CD14-positive monocyte (primary cell): Measurements from ENCODE around the gene ATP5PO. TPM values are rescaled to one million over a fixed set of nuclear protein-coding genes. Genes with fewer than 3 reads are reported as not detected.

Experiments used
- DNase-seq, 3 donors: peaks; one replicate each; pipeline ENCODE4 v3.0.0-alpha.2; 2011 to 2022
- H2AFZ ChIP-seq: 2 replicates; pipeline ENCODE4 v1.6.0; 2012; ENCODE audit warnings: mild to moderate bottlenecking, low read depth, low read length, inconsistent platforms; ENCODE audit not compliant: insufficient read depth, poor library complexity, severe bottlenecking
- H3K27ac ChIP-seq, 2 donors: 1 replicate in 1 of 2; 2 replicates in 1 of 2; pipeline ENCODE4 v1.5.1; 2012 to 2013; ENCODE audit warnings: low read length in 2 of 2, control low read depth in 1 of 2, inconsistent platforms in 1 of 2, low read depth in 1 of 2, mild to moderate bottlenecking in 1 of 2
- H3K27me3 ChIP-seq, 2 donors: one replicate each; pipeline versions ENCODE4 v1.6.0 to v1.6.1; 2011 to 2013; ENCODE audit warnings: low read length in 2 of 2; ENCODE audit not compliant: control insufficient read depth in 2 of 2, insufficient read depth in 2 of 2
- H3K36me3 ChIP-seq, 2 donors: replicated peaks in 1 of 2; 1 replicate in 1 of 2; 2 replicates in 1 of 2; pipeline versions ENCODE4 v1.5.1 to v1.6.1; 2012 to 2013; ENCODE audit warnings: low read length in 2 of 2, control low read depth in 1 of 2, inconsistent platforms in 1 of 2, mild to moderate bottlenecking in 1 of 2; ENCODE audit not compliant: insufficient read depth in 2 of 2, control insufficient read depth in 1 of 2
- H3K4me1 ChIP-seq, 2 donors: 1 replicate in 1 of 2; 2 replicates in 1 of 2; pipeline versions ENCODE4 v1.5.1 to v1.6.1; 2012 to 2013; ENCODE audit warnings: low read length in 2 of 2, control low read depth in 1 of 2, inconsistent platforms in 1 of 2, mild to moderate bottlenecking in 1 of 2, moderate library complexity in 1 of 2; ENCODE audit not compliant: insufficient read depth in 2 of 2, control insufficient read depth in 1 of 2
- H3K4me2 ChIP-seq: replicated peaks from 2 replicates; pipeline ENCODE3; 2012; ENCODE audit warnings: low read length, moderate library complexity, mild to moderate bottlenecking; ENCODE audit not compliant: poor library complexity, severe bottlenecking; ENCODE audit errors: extremely low read depth
- H3K4me3 ChIP-seq, 3 experiments: fragments of 200-600 bp in 1 of 3; sonication (generic) in 1 of 3; replicated peaks in 1 of 3; 1 replicate in 2 of 3; 2 replicates in 1 of 3; pipeline ENCODE4 v1.5.1; 2011 to 2013; ENCODE audit warnings: low read length in 3 of 3, mild to moderate bottlenecking in 3 of 3, control low read depth in 2 of 3, low read depth in 2 of 3, inconsistent platforms in 1 of 3, moderate library complexity in 1 of 3
- H3K79me2 ChIP-seq: 2 replicates; pipeline ENCODE4 v1.6.0; 2012; ENCODE audit warnings: mild to moderate bottlenecking, control low read depth, inconsistent platforms, low read length, moderate library complexity; ENCODE audit not compliant: insufficient read depth
- H3K9ac ChIP-seq: 2 replicates; pipeline ENCODE4 v1.6.0; 2017; ENCODE audit warnings: low read length, mild to moderate bottlenecking; ENCODE audit not compliant: insufficient read depth, poor library complexity, severe bottlenecking
- H3K9me3 ChIP-seq, 2 donors: replicated peaks in 1 of 2; 1 replicate in 1 of 2; 2 replicates in 1 of 2; pipeline versions ENCODE4 v1.5.1 to v1.6.1; 2012 to 2013; ENCODE audit warnings: low read length in 2 of 2, control low read depth in 1 of 2; ENCODE audit not compliant: control insufficient read depth in 1 of 2, insufficient read depth in 1 of 2
- H4K20me1 ChIP-seq: 2 replicates; pipeline ENCODE4 v1.6.0; 2012; ENCODE audit warnings: mild to moderate bottlenecking, low read length, control low read depth, moderate library complexity; ENCODE audit not compliant: insufficient read depth
- H3K27ac Mint-ChIP-seq, 7 donors: one replicate each; pipeline ENCODE4 v1.8.0; 2020; ENCODE audit warnings: mild to moderate bottlenecking in 7 of 7, mixed read lengths in 7 of 7, moderate library complexity in 6 of 7, inconsistent platforms in 2 of 7
- H3K27me3 Mint-ChIP-seq, 3 donors: one replicate each; pipeline ENCODE4 v1.8.0; 2021 to 2022; ENCODE audit warnings: low read depth in 3 of 3, mild to moderate bottlenecking in 3 of 3, mixed read lengths in 3 of 3, moderate library complexity in 3 of 3, inconsistent platforms in 1 of 3
- H3K36me3 Mint-ChIP-seq, 2 donors: one replicate each; pipeline ENCODE4 v1.8.0; 2020; ENCODE audit warnings: mixed read lengths in 2 of 2, inconsistent platforms in 1 of 2, mild to moderate bottlenecking in 1 of 2
- H3K4me1 Mint-ChIP-seq: one replicate; pipeline ENCODE4 v1.8.0; 2020; ENCODE audit warnings: mild to moderate bottlenecking, mixed read lengths
- H3K4me3 Mint-ChIP-seq, 2 donors: one replicate each; pipeline ENCODE4 v1.8.0; 2020; ENCODE audit warnings: mild to moderate bottlenecking in 2 of 2, mixed read lengths in 2 of 2, moderate library complexity in 1 of 2
- H3K9me3 Mint-ChIP-seq, 7 donors: one replicate each; pipeline ENCODE4 v1.8.0; 2020 to 2022; ENCODE audit warnings: mixed read lengths in 7 of 7, mild to moderate bottlenecking in 6 of 7, moderate library complexity in 6 of 7, inconsistent platforms in 2 of 7
- WGBS: methylation state at CpG from one replicate; pipeline ENCODE4 v1.1.5; 2013; ENCODE audit warnings: missing lambda C conversion rate; ENCODE audit not compliant: insufficient coverage; 5-methylcytosine and 5-hydroxymethylcytosine counted together
- intact Hi-C, 2 donors: fragments of 100-400 bp; cut with micrococcal nuclease; formaldehyde crosslinking; loops; one replicate each; pipeline versions ENCODE4 v1.15.0 to v1.15.1; 2023
- polyA plus RNA-seq, 3 donors: library from polyadenylated mRNA; depleted of rRNA in 1 of 3; unstranded in 2 of 3; stranded (reverse) in 1 of 3; fragments of 300-500 nt in 2 of 3; fragments of >200 nt in 1 of 3; fragmentation: Illumina TruSeq in 2 of 3; gene quantifications; 1 replicate in 2 of 3; 2 replicates in 1 of 3; pipeline ENCODE4 v1.2.3, GENCODE V29; 2012 to 2021
- TF ChIP-seq, protein P1 (sequence below): fragments of 200-600 bp; IDR thresholded peaks from one replicate; pipeline ENCODE4 v1.8.0; 2022; ENCODE audit warnings: antibody characterized with exemption, mild to moderate bottlenecking

The ATP5PO gene
- polyA plus RNA-seq, 3 donors: 153 to 397 (median 393) TPM

DNA sequence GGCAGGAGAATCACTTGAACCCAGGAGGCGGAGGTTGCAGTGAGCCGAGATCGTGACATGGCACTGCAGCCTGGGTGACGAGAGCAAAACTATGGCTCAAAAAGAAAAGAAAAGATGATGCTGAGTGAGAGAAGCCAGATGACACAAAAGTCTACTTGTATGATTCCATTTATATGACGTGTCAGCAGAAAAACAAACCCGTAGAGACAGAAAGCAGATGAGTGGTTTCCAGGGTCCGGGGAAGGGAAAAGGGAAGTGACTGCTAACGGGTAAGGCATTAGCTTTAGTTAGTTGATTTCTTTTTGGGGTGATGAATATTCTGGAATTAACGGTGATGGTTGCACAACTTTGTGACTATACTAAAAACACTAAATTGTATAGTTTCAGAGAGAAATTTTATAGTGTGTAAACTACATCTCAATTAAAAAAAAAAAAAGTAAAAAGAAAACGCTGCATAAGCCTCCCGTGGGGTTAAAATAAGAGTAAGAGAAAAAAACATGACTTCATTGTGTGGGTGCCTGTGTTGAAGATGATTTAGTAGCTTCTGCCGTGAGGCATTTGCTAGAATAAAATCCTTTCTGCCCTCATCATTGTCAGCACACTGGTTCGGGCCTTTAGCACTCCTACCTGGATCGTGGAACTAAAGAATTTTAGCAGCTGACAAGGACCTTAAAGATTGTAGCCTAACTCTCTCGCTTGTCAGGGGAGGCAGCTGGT lies 24.7 kb upstream of the ATP5PO start:
- DNase-seq: peak; percentile 66 to 85 (median 68)
- TF ChIP-seq, protein P1, sequence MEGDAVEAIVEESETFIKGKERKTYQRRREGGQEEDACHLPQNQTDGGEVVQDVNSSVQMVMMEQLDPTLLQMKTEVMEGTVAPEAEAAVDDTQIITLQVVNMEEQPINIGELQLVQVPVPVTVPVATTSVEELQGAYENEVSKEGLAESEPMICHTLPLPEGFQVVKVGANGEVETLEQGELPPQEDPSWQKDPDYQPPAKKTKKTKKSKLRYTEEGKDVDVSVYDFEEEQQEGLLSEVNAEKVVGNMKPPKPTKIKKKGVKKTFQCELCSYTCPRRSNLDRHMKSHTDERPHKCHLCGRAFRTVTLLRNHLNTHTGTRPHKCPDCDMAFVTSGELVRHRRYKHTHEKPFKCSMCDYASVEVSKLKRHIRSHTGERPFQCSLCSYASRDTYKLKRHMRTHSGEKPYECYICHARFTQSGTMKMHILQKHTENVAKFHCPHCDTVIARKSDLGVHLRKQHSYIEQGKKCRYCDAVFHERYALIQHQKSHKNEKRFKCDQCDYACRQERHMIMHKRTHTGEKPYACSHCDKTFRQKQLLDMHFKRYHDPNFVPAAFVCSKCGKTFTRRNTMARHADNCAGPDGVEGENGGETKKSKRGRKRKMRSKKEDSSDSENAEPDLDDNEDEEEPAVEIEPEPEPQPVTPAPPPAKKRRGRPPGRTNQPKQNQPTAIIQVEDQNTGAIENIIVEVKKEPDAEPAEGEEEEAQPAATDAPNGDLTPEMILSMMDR: no peak
- H3K36me3 ChIP-seq: no peaks in the 10 kb centered on the region
- Mint-ChIP-seq H3K27me3 (peaks cover 0 to 2% (median 0%) of the 10 kb centered on the region in 3 donors), H3K4me1 (peaks cover 47% of the 10 kb centered on the region), H3K27ac (peak overlapping the region in 5 of 7 donors; percentile 33 to 89 (median 71)), H3K9me3 (peaks cover 0 to 7% (median 3%) of the 10 kb centered on the region in 7 donors), H3K36me3 (peaks cover 0 to 4% of the 10 kb centered on the region in 2 donors), H3K4me3 (peak overlapping the region in 1 of 2 donors; percentile 55)
- peak overlapping the region; percentile 10 for H3K4me2 ChIP-seq
- H3K4me1 ChIP-seq: peaks cover 23 to 34% of the 10 kb centered on the region in 2 donors
- intact Hi-C loops: loop anchor here in 1 of 2 donors (10.0 kb wide), 1 partner anchor 84 kb away; no protein-coding TSS in a partner anchor
- H4K20me1 ChIP-seq: no peaks in the 10 kb centered on the region
- 74% methylated on average over 9 of the region's 15 CpGs for WGBS
- no peak overlapping the region for H3K9ac ChIP-seq
- H3K27me3 ChIP-seq: no peaks in the 10 kb centered on the region
- peak overlapping the region in 1 of 2 donors; percentile 7 for H3K27ac ChIP-seq
- H2AFZ ChIP-seq: no peak overlapping the region
- H3K79me2 ChIP-seq: no peaks in the 10 kb centered on the region
- H3K9me3 ChIP-seq: no peaks in the 10 kb centered on the region
- no peak overlapping the region for H3K4me3 ChIP-seq

DNA sequence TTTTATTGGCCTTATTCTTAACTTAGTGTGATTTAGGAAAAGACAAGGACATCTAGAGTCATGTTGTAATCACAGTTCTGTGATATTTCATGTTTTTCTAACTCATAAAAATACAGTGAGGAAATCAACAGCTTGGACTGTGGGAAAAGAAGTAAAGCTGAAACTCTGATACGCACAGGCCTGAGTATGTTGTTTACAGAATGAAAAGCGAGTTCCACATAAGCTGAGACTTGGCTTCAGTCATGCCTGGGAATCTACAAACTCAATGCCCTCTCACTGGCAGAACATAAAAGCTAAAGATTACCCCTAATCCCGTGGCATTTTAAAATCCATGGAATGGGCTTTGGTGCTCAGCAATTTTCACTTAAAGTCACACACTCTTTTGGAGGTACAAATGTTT lies 23.6 kb upstream of the ATP5PO start:
- 100% methylated on average over 1 of the region's 3 CpGs for WGBS
- no peak for DNase-seq
- Histone ChIP-seq H3K27me3 (no peaks in the 10 kb centered on the region), H3K4me2 (no peak overlapping the region), H3K4me3 (no peak overlapping the region), H3K36me3 (no peaks in the 10 kb centered on the region), H3K9ac (no peak overlapping the region), H3K9me3 (no peaks in the 10 kb centered on the region), H3K4me1 (peaks cover 23 to 34% of the 10 kb centered on the region in 2 donors), H3K27ac (no peak overlapping the region), H3K79me2 (no peaks in the 10 kb centered on the region), H2AFZ (no peak overlapping the region), H4K20me1 (no peaks in the 10 kb centered on the region)
- H3K4me3 Mint-ChIP-seq: no peak overlapping the region
- H3K36me3 Mint-ChIP-seq: peaks cover 0 to 3% of the 10 kb centered on the region in 2 donors
- TF ChIP-seq, protein P1: no peak
- H3K4me1 Mint-ChIP-seq: peaks cover 48% of the 10 kb centered on the region
- peak overlapping the region in 5 of 7 donors; percentile 33 to 89 (median 46) for H3K27ac Mint-ChIP-seq
- peaks cover 0 to 5% (median 0%) of the 10 kb centered on the region in 7 donors for H3K9me3 Mint-ChIP-seq
- H3K27me3 Mint-ChIP-seq: peaks cover 0 to 2% (median 0%) of the 10 kb centered on the region in 3 donors
- intact Hi-C loops: loop anchor here (5.0 kb wide), 3 partner anchors 38 to 138 kb away; no protein-coding TSS in a partner anchor
